ENCODE measurements around the gene ATP8A2.
A peak's percentile ranks its signal among the peaks of the same experiment; 100 is the strongest.

ATP8A2 gene

DNA sequence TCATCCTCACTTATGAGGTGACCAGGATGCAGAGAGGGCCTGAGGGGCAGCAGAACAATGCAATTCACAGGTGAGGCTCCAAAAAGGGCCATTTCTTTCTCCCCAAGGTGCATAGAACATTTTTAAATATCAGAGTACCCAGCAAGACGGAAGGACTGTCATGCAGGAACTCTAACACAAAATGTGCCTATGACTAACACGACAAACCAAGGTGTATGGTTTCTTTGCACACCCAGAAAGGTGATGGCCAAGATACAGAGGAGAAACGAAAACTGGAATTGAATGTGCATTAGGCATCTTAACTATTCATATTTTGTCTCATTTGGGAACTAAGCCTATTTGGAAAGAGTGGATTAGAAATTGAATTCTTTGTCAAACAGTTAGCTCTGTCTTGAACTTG is 650.2 kb downstream of the ATP8A2 start:
- DNase-seq, result no peak

DNA sequence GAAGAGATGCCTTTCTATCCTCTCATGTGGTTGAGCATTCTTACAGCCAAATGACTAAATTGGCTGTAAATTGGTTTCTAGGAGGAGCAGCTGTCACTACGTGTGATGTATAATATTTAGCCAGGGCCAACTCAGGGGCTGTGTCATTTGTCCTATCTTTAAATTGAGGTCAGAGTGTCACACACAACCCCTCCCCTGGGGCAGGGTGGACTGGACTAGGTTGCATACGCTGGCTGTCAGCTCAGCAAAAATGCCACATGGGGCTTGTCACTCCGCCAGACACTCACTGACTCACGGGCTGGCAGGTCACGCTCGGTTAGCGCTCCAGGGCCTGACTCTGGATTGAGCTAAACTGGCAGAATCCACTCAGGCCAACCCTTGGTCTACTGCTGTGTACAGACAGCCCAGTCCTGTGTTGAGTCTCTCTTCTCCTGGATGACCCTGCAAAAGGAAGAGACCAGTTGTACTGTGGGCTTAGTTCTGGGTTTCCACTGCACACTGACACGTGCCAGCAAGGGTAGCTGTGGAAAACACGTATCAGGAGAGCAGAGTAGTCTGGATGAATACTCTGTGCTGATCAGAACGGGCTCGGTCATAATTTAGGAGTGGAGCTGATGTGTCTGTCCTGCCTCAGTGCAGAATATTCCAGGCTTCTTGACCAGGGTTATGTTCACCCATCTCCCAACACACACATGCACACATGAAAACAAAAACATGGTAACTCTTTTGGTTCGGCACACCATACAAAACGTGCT is 650.9 kb downstream of the ATP8A2 start:
- DNase-seq, result no peak

DNA sequence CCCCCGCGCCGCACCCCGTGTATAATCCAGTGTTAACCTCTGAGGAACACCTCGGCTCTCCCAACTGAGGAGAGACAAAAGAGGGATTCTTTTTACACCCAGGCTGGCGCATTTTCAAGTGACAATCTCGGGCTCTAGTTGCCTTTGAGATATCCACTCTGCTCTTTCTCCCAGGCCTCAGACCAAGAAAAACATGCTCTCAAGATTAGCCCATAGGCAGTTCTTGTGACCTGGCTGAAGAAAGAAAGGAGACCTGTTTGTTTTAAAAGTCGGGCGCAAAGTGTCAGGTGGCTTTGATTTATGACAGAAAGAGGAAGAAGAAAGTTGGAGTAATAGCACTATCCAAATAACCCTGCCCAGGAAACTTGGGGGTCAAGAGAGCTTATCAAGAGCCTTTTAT is 652.8 kb downstream of the ATP8A2 start:
- no peak for DNase-seq

DNA sequence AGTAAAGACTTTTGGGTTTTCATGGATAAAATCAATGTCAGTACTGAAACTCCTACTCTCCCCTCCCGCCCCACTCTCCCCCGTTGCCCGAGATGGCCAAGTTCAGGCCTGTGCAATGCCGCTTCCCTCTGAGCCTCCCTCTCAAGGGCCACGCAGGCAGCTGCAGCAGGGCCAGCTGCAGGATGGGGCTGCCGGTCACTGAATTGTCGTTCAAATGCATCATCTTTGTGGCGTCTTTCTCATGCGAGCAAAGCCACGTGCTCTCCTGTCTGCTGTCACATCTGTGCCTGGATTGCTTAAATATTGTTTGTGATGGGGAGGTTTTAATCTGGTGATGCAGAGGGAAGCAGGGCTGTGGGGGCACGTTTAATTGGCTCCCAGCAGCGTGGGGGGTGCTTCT is 653.4 kb downstream of the ATP8A2 start:
- DNase-seq, result peak in 1 of 2 donors; percentile 27

DNA sequence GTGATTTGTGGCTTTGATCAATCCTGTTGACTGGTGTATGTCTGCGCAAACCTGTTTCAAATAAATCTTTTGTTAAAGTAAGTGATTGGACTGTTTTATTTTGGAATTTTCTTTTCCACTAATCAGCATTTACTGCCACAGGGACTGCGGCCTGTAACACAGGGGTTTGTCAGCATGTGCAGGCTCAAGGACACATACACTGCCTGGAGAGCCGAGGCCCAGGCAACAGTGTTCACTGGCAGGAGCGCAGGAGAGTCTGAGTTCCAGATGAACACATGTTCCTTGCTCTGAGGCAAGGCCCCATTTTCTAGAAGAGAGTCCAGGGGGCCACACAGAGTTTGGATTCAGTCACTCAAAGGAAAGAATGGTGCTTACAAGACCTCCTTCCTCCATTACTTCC is 654.0 kb downstream of the ATP8A2 start:
- no peak for DNase-seq

DNA sequence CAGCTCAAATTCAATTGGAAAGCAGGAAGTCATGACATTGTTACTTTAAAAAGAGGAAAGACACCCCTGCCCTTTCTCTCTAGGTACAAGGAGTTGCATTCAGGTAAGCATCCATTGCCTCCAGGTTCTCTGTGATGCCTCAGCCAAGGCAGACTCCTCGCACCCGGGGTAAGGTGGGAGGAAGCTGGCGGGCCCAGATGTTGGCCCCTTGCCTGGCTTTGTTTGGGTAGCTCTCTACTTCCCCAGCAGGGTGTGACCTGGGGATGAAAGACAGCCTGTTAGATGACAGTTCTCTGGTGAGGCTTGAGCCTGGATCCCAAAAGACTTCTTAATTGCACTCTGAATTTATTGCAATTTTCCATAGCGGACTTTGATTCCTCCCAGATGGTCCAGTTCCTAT is 654.4 kb downstream of the ATP8A2 start:
- DNase-seq, result no peak

DNA sequence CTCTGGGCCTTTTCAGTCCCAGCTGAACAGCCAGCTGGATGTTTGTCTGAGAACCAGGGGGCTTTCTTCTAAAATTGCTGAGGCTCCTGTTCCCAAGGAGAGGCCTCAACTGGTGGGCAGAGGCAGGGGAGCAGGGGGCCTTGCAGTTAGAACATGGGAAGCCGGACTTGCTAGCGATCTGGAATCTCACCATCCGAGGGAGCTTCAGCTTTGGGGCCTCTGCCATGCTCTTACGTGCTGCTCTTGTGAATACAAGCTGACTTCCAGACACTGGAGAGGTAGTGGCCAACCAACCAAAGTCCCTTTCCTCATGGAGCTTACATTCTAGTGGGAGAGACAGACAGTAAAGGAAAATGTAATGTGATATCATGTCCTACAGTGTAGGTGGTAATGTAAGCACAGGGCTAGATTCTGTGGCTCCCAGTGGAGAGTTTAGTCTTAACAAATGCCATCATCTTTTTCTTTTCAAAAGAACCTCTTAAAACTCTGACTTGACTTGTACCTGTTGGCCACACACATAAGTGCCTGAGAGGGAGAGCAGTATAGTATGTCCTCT is 657.9 kb downstream of the ATP8A2 start:
- DNase-seq, result no peak

DNA sequence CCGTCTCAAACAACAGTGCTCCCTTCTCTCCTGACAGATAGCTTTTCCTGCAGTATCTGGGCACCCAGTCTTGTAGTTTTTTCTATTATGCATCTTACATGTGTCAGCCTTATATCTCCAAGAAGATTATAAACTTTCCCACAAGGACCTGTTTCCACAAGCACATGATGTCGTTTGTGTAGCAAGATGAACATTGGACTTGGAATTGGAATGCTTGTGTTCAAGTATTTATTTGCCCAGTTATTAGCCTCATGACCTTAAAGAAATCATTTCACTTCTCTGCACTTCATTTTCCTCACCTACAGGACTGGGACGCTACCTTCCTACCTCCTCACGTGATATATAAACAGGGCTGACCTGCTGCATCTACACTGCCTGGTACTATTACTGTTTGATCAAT is 658.6 kb downstream of the ATP8A2 start:
- DNase-seq, result no peak

DNA sequence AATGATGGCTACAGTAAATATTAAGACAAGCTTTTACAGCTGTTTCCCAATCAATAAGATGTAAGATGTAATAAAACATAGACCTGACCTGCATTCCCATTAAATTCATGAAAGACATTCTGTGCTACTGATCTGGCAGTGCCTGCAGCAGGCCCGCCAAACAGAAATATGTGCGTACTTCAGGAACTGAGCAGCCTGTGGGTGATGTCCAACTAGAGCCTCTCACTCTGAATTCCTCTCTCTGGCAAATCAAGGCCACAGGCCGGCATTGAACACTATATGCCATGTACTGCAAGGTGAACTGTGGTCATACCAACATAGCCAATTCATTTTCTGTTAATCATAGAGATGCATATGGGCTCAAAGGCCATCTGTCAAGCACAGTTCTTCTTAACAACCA is 662.2 kb downstream of the ATP8A2 start:
- no peak for DNase-seq

DNA sequence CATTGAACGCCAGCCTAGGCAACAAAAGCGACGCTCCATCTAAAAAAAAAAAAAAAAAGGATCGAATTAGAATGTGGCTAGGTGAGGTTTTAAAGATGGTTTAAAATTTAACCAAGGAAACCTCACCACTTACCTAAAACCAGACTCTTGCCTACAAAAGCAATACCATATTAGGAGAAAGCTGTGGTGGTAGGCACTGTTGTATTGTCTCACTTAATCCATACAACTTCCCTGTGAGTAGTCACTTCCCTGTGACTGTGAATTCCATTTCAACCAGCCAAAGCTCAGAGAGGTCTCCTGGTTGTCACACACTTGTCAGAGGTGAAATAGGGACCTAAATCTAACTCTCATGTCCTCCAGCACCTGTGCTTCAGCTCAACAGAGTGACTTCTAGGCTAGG is 664.6 kb downstream of the ATP8A2 start:
- no peak for DNase-seq

DNA sequence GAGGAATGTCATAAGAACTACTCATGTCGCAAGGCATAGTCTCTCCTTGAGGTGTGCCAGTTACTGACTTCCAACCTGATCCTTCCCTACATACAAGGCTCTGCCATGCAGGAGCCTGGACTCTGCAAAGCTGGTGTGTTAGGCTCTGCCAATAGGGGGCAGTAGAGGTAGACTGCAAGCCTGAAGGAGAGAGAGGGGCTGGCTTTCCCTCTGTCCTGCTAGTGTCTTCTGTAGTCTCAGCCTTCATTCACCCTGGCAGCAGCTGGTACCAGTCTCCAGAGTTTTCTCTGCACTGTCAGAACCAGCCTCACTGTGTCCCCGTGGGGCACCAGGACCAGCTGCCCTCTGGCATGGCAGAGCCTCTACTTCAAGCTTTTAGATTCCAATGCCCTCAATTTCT is 665.5 kb downstream of the ATP8A2 start:
- peak; percentile 59 to 68 for DNase-seq

DNA sequence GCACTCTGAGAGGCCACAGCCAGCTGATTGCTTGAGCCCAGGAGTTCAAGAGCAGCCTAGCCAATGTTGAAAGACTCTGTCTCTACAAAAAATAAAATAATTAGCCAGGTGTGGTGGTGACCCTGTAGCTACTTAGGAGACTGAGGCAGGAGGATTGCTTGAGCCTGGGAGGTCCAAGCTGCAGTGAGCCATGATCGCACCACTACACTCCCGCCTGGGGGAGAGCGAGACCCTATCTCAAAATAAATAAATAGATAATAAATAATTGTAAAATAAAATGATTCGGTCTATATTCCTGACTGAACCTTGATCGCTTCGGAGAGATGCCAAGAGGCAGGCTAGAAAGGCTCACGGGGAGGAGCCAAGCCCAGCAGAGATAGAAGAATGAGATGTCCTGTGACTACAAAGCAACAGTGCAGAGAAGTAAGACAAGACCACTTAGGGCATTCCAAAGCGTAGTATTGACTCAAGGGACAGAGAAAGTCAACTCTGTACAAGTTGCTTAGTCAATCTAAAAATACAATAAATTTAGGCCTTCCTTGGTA is 667.2 kb downstream of the ATP8A2 start:
- DNase-seq, result no peak

DNA sequence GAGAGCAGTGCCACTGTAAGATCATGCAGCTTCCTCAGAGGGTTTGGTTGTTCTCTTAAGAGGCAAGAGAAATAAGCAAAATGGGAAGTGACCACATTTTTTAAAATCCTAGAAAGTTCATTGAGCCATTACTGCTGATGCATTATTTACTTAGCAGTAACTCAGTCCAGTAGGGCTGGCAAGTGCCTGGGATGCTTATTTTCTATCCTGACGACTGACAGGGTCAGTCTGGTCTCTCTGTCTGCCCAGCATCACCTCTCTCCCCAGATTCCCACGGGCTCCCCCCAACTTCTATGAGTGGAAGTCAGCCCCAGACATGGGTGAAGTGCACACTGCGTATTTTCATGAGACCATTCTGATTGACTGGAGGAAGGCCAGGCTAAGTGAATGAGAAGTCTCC is 669.7 kb downstream of the ATP8A2 start:
- no peak for DNase-seq

DNA sequence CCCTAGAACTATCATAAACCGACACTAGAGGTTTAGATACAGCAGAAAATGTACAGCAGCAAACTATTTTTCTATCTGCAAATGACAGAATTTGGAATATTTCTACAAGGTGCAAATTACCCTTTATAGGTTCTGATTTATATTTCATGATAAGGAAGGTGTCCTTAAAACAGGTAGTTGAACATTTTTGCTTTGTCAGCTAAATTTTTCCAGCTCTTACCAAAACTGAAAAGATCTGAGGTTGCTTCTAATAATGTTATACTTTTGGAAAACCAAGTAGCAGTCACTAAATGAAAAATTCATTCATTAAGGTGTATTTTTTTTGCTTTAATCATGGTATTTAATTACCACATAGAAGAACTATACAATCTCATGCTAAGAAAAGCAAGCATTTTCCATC is 671.0 kb downstream of the ATP8A2 start:
- no peak for DNase-seq

DNA sequence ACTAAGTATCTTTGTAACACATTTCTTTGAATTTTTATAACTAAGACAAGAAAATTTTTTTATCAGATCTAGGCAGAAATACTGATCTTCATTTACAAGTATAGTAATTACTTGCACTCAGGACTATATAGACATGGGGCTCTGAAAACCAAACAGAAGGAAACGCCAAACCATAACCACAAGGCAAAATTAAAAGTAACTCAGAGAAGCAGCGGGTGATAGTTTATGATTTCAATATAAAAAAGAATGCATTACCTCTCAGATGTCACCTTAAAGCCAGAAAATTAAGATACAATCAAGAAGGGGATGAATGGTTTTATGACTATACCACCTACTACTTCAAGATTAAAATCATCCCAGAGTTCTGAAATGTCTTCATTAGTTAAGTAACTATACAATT is 673.4 kb downstream of the ATP8A2 start:
- no peak for DNase-seq

DNA sequence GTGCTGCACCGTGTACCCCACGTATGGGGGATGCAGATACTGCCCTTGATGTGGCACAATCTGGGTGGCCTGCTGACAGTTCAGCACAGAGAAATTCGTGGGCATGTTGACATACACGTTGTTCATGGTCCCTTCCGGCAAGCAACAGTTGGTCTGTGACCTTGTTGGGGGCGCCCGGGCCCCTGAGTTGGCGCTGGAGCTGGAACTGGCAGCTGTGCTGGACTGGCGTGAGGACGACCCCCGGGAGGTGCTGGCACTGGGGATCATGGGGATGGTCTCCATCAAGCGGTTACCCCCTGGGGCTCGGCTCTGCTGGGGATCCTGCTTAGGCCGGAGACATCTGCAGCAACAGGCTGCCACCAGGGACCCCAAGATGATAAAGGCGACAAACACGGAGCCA is 674.9 kb downstream of the ATP8A2 start:
- DNase-seq, result no peak

DNA sequence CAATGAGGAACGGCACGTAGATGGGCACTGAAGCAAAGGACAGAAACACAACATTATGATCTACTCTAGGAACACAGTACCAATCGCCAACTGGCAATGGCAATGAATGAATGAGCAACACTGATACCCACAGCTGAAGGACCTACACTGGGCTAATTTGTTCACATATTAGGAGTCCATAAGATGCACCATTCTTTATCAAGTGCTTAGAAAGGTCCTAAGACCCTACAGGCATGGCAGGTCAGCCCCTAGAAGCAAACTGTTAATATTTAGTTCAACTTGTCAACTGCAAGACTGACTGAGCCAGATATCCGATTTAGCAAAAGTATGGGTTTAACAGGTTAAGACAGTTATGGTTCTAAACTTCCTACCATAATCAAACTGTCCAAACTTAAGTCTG is 675.3 kb downstream of the ATP8A2 start:
- no peak for DNase-seq

DNA sequence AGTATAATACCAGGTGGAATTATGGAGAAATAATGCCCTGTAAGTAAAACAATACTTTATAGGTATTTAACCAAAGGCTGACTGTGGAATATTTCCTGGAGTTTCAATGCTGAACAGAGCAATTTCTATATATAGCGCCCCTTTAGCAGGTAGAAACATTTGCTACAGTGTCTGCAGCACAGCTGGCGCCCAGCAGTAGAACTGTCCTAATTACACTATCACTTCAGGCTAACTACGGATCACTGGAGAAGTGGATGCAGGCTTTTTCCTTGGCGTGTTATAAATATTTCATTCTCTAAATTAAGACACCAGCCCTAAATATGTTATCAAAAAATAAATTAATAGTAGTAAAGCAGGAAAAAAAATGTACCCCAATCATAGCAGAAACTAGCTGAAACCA is 677.0 kb downstream of the ATP8A2 start:
- no peak for DNase-seq

DNA sequence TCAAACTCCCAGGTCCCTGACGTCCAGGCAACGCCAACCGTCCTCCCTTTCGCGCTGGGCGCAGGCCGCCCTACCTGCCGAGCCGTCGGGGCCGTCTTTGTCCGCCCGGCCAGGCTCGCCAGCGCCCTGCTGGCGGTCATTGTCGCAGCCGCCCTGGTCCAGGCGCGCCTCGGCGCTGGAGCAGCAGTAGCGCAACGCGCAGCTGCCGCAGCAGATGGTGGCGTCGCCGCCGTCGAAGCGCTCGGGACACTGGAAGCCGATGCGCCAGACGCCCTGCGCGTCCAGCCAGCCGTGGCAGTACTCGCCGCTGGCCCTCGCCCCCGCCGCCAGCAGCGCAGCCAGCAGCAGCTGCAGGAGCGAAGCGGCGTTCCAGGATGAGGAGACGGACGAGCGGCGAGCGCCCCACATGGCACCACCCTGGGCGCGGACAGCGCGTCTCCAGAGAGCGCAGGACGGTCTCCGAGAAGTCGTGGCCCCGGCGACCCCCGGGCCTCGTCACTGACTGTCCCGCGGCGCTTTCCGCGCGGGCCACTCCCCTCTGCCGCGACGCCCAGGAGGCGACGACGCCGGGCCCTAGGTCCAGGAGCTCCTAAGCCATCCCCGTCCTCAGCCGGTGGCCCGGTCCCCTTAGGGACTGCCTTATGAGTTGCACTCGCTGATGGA is 678.9 kb downstream of the ATP8A2 start:
- DNase-seq, result peak in 1 of 2 donors; percentile 61

DNA sequence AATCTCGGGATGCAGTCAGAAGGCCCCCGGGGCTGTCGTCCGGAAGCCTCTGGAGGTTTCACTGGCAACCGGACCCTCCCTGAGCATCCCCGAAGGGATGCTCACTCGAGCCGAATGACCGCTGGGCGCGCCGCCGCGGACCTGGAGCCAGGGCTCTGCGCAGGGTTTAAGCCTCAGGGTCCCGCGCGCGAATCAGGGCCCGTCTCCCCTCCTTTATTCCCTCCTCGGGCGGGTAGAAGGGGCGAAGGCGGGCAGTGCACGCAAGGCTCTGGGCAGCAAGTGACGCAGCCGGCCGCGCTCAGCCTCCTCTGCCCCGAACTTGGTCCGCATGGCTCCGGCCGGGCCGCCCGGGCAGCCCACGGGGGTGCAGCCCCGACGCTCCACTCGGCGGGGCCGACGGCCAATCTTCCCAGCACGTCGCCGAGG is 679.5 kb downstream of the ATP8A2 start:
- DNase-seq, result peak in 1 of 2 donors; percentile 61

DNA sequence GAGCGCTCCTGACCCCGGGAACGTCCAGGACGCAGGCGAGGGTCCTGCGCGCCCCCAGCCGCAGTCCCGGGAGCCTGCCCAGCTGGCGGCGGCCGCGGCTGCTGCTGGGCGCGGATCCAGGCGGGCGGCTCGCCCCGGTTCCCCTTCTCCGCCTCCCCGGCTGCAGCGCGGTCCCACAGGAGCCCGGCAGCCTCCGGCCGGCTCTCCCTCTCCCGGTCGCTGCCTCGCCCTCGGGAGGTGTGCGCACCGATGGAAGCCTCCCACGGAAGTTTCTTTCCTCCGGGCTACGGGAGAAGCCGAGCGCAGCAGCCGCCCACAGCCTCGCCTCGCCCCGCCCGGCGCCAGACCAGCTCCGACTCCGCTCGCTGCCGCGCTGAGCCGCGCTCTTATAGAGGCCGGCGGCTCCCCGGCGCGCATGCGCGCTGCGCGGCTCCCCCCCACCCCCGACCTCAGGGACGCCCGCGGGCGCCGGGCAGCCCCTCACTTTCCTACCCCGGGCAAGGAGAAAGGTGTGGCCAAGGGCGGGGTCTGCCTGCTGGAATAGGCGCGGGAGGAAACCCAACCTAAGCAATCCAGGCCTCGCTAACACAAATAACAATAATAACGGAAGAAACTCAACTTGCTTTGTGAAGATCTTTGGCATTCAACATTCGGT is 680.0 kb downstream of the ATP8A2 start, which contains the start of gene SHISA2:
Gene SHISA2, minus strand, starts transcription at position 360 of the 655 bp plus-strand sequence. CDS start 1,041 bp downstream, outside the sequence.
- DNase-seq, result peak; percentile 13 to 66

DNA sequence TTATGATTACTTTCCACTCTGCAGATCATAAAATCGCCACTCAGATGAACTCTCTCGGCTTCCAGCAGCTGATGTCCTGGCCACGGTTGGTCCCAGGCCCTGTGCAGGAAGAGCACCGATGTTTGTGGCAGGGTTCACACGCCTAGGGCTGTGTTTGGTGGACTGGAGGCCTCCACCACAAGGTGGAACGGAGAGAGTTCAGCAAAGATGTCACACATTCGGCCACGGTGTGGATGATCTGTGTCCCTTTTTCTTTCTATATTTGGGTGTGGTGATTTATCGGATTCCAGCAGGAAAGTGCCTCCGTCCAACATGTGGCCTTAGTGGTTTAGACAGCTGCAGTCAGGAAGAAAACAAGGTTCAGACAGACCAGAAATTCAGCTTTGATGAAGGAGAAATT is 680.6 kb downstream of the ATP8A2 start:
- DNase-seq, result no peak

DNA sequence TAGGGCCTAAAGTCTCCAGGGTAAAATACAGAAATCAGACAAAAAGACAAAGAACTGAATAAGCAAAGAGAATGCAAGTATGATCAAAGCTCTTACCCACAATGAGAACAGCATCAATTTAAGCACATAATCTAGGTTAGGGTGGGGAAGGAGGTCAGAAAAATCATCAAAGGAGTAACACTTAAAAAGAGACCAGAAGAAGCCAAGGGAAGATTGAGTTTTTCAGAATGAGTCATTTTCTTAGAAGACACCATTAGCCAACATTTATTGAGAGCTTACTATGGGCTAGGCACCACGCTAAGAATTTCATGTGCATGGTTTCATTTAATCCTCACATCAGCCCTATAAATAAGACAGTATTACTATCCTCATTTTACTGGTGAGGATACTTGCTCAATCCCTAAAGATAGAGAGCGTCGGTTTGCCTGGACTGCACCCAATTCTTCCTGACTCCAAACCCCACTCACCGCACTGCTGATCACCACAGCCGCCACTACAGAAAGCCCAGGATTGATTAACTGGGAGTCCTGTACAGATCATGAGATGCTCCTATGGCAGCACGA is 681.7 kb downstream of the ATP8A2 start:
- DNase-seq, result no peak
